B cell (primary cell): ENCODE results near the gene PLEKHA7. TPM values are rescaled to one million over a fixed set of nuclear protein-coding genes. Genes with fewer than 3 reads are reported as not detected.

ENCODE experiments used
- ATAC-seq: fragments of 200-7000 bp; cut with Tn5 transposase; one replicate; pipeline ENCODE4 v1.10.0; 2021; ENCODE audit warnings: low read depth, mild to moderate bottlenecking, moderate number of reproducible peaks, moderate library complexity
- CTCF ChIA-PET: fragments of 350-600 bp; sonication (Branson Sonifier 250); formaldehyde crosslinking; loops from one replicate; lab custom pipeline; 2021; ENCODE audit warnings: antibody characterized with exemption, inconsistent platforms; lab: Charles Lee
- POLR2A ChIA-PET: fragments of 350-600 bp; sonication (Branson Sonifier 250); formaldehyde crosslinking; loops from one replicate; lab custom pipeline; 2021; ENCODE audit warnings: antibody characterized with exemption; lab: Charles Lee
- DNase-seq: peaks from one replicate; pipeline ENCODE4 v3.0.0; 2013
- H2AFZ ChIP-seq: 2 replicates; pipeline ENCODE4 v1.6.1; 2012; ENCODE audit warnings: mild to moderate bottlenecking, low read depth, low read length; ENCODE audit not compliant: insufficient read depth, poor library complexity, severe bottlenecking
- H3K27ac ChIP-seq, 2 donors: 1 replicate in 1 of 2; 2 replicates in 1 of 2; pipeline ENCODE4 v1.5.1; 2012 to 2013; ENCODE audit warnings: low read length in 2 of 2, mild to moderate bottlenecking in 2 of 2, moderate library complexity in 1 of 2
- H3K27me3 ChIP-seq, 4 experiments: fragments of 200-600 bp in 1 of 4; sonication (generic) in 1 of 4; replicated peaks in 1 of 4; 1 replicate in 2 of 4; 2 replicates in 2 of 4; pipeline versions ENCODE4 v1.6.1 to v1.7.0; 2013 to 2016; ENCODE audit warnings: low read length in 3 of 4, mild to moderate bottlenecking in 2 of 4, mixed read lengths in 1 of 4, moderate library complexity in 1 of 4; ENCODE audit not compliant: insufficient read depth in 4 of 4, control insufficient read depth in 3 of 4; ENCODE audit errors: control extremely low read depth in 1 of 4
- H3K36me3 ChIP-seq, 2 experiments: replicated peaks in 1 of 2; 1 replicate in 1 of 2; 2 replicates in 1 of 2; pipeline versions ENCODE4 v1.6.1 to v1.7.1; 2013; ENCODE audit warnings: low read length in 1 of 2; ENCODE audit not compliant: insufficient read depth in 2 of 2, control insufficient read depth in 1 of 2; ENCODE audit errors: control extremely low read depth in 1 of 2, extremely low read depth in 1 of 2
- H3K4me1 ChIP-seq, 2 donors: fragments of 200-600 bp in 1 of 2; sonication (generic) in 1 of 2; 1 replicate in 1 of 2; 2 replicates in 1 of 2; pipeline versions ENCODE4 v1.5.1 to v1.6.1; 2013 to 2017; ENCODE audit warnings: low read length in 2 of 2; ENCODE audit not compliant: control insufficient read depth in 2 of 2, insufficient read depth in 2 of 2
- H3K4me2 ChIP-seq: replicated peaks from 2 replicates; pipeline ENCODE3; 2012; ENCODE audit warnings: mild to moderate bottlenecking, low read depth, low read length; ENCODE audit not compliant: poor library complexity, severe bottlenecking
- H3K4me3 ChIP-seq, 5 experiments: fragments of 200-600 bp in 1 of 5; sonication (generic) in 1 of 5; 1 replicate in 3 of 5; 2 replicates in 2 of 5; pipeline versions ENCODE4 v1.5.1 to v1.7.0; 2011 to 2016; ENCODE audit warnings: low read length in 4 of 5, mild to moderate bottlenecking in 4 of 5, low read depth in 2 of 5, control low read depth in 1 of 5, moderate library complexity in 1 of 5; ENCODE audit not compliant: insufficient read depth in 1 of 5; ENCODE audit errors: control extremely low read depth in 1 of 5, extremely low read depth in 1 of 5
- H3K79me2 ChIP-seq: fragments of 200-600 bp; sonication (generic); one replicate; pipeline ENCODE4 v1.6.0; 2016; ENCODE audit warnings: low read length; ENCODE audit not compliant: control insufficient read depth, insufficient read depth
- H3K9ac ChIP-seq: fragments of 200-600 bp; sonication (generic); 2 replicates; pipeline ENCODE4 v1.6.1; 2017; ENCODE audit warnings: mild to moderate bottlenecking, low read length, moderate library complexity
- H3K9me3 ChIP-seq, 3 donors: one replicate each; pipeline versions ENCODE4 v1.6.1 to v1.7.1; 2013; ENCODE audit warnings: low read length in 2 of 3; ENCODE audit not compliant: control insufficient read depth in 2 of 3, insufficient read depth in 1 of 3; ENCODE audit errors: control extremely low read depth in 1 of 3
- H4K20me1 ChIP-seq: 2 replicates; pipeline ENCODE4 v1.6.0; 2012; ENCODE audit warnings: mild to moderate bottlenecking, low read length; ENCODE audit not compliant: insufficient read depth, control insufficient read depth, poor library complexity, severe bottlenecking
- H3K27ac Mint-ChIP-seq: one replicate; pipeline ENCODE4 v1.8.0; 2021; ENCODE audit warnings: mixed read lengths
- H3K27me3 Mint-ChIP-seq: one replicate; pipeline ENCODE4 v1.8.0; 2021; ENCODE audit warnings: mixed read lengths
- H3K4me1 Mint-ChIP-seq: one replicate; pipeline ENCODE4 v1.8.0; 2021; ENCODE audit warnings: mixed read lengths
- H3K4me3 Mint-ChIP-seq: one replicate; pipeline ENCODE4 v1.8.0; 2021; ENCODE audit warnings: mixed read lengths
- H3K9me3 Mint-ChIP-seq: one replicate; pipeline ENCODE4 v1.8.0; 2022; ENCODE audit warnings: mixed read lengths; ENCODE audit not compliant: insufficient read depth
- CTCF ChIP-seq: fragments of 200-600 bp; IDR thresholded peaks from one replicate; pipeline ENCODE4 v1.8.0; 2022; ENCODE audit warnings: antibody characterized with exemption, mild to moderate bottlenecking
- EZH2 ChIP-seq: IDR thresholded peaks from 2 replicates; pipeline ENCODE4 v1.6.1; 2012; ENCODE audit warnings: borderline replicate concordance, low read depth, mild to moderate bottlenecking, moderate library complexity, low read length; ENCODE audit not compliant: insufficient read depth, poor library complexity, severe bottlenecking
- WGBS: methylation state at CpG from one replicate; pipeline ENCODE4 v1.1.5; 2013; ENCODE audit warnings: missing lambda C conversion rate; ENCODE audit not compliant: insufficient coverage; 5-methylcytosine and 5-hydroxymethylcytosine counted together
- intact Hi-C: fragments of 100-400 bp; cut with micrococcal nuclease; formaldehyde crosslinking; loops from one replicate; pipeline ENCODE4 v1.10.0; 2022
- polyA plus RNA-seq: library from polyadenylated mRNA; depleted of rRNA; stranded (reverse); fragments of >200 nt; gene quantifications from 2 replicates; pipeline ENCODE4 v1.2.3, GENCODE V29; 2012
- total RNA-seq, 2 donors: library from RNA; stranded (reverse); fragments of 120-200 nt in 1 of 2; gene quantifications; 1 replicate in 1 of 2; 2 replicates in 1 of 2; pipeline versions ENCODE4 v1.2.3 to v1.2.4, GENCODE V29; 2013 to 2022

PLEKHA7 gene
- total and polyA plus RNA-seq, 2 donors (not counting 1 experiment from before 2014, with no cell fraction given), result 1.7 to 8.2 TPM

- H3K9me3 ChIP-seq, result no peaks in the 10 kb centered on the region
- H3K79me2 ChIP-seq, result no peaks in the 10 kb centered on the region
- H3K4me3 ChIP-seq, result no peak overlapping the region
- no peak overlapping the region for H2AFZ ChIP-seq
- no peak for TF ChIP-seq EZH2
- TF ChIP-seq CTCF, result no peak
- H3K27ac Mint-ChIP-seq, result no peak overlapping the region
- no peaks in the 10 kb centered on the region for H3K27me3 ChIP-seq
- H3K4me1 Mint-ChIP-seq, result no peaks in the 10 kb centered on the region
- intact Hi-C loops, result no loop called here
- no peak overlapping the region for H3K4me2 ChIP-seq
- DNase-seq (no peak), ATAC-seq (no peak)
- H3K36me3 ChIP-seq, result no peaks in the 10 kb centered on the region
- no peaks in the 10 kb centered on the region for H3K4me1 ChIP-seq
- 100% methylated on average over 1 of the region's 5 CpGs for WGBS
- H3K4me3 Mint-ChIP-seq, result no peak overlapping the region
- no peaks in the 10 kb centered on the region for H3K9me3 Mint-ChIP-seq
- no peaks in the 10 kb centered on the region for H4K20me1 ChIP-seq
- H3K27ac ChIP-seq, result no peak overlapping the region
- no peak overlapping the region for H3K9ac ChIP-seq
- POLR2A ChIA-PET, result interaction anchor here (0.6 kb wide), 1 partner anchor 107 kb away, joined by 5 read pairs; no protein-coding TSS in a partner anchor
- H3K27me3 Mint-ChIP-seq, result no peaks in the 10 kb centered on the region
- CTCF ChIA-PET, result no interaction called here
These were observed 44.9 kb downstream of the PLEKHA7 start for GRCh38 chr11:16969010-16969999.

- Mint-ChIP-seq H3K4me1 (no peaks in the 10 kb centered on the region), H3K27ac (no peak overlapping the region), H3K9me3 (no peaks in the 10 kb centered on the region), H3K27me3 (no peaks in the 10 kb centered on the region), H3K4me3 (no peak overlapping the region)
- TF ChIP-seq CTCF, result no peak
- TF ChIP-seq EZH2, result no peak
- intact Hi-C loops, result no loop called here
- Histone ChIP-seq H3K27me3 (no peaks in the 10 kb centered on the region), H3K36me3 (no peaks in the 10 kb centered on the region), H4K20me1 (no peaks in the 10 kb centered on the region), H3K4me3 (no peak overlapping the region), H3K9ac (no peak overlapping the region), H3K9me3 (no peaks in the 10 kb centered on the region), H2AFZ (no peak overlapping the region), H3K4me2 (no peak overlapping the region), H3K79me2 (no peaks in the 10 kb centered on the region), H3K27ac (no peak overlapping the region), H3K4me1 (no peaks in the 10 kb centered on the region)
- 86% methylated on average over 2 of the region's 2 CpGs for WGBS
- ChIA-PET POLR2A (interaction anchor here (0.6 kb wide), 1 partner anchor 108 kb away, joined by 5 read pairs; no protein-coding TSS in a partner anchor), CTCF (no interaction called here)
- ATAC-seq, result no peak
- no peak for DNase-seq
These were observed 46.0 kb downstream of the PLEKHA7 start for GRCh38 chr11:16968196-16968595.
